WI38 (cell line): ENCODE data around the gene HMCN2.

Source experiments
- H3K4me3 ChIP-seq: 2 replicates; pipeline ENCODE4 v1.5.1; 2011; ENCODE audit warnings: low read depth, mild to moderate bottlenecking, control low read depth, low read length
- CTCF ChIP-seq: IDR thresholded peaks from 2 replicates; pipeline ENCODE4 v1.5.1; 2012; ENCODE audit warnings: low read depth, mild to moderate bottlenecking, control low read depth, low read length

HMCN2 gene

DNA sequence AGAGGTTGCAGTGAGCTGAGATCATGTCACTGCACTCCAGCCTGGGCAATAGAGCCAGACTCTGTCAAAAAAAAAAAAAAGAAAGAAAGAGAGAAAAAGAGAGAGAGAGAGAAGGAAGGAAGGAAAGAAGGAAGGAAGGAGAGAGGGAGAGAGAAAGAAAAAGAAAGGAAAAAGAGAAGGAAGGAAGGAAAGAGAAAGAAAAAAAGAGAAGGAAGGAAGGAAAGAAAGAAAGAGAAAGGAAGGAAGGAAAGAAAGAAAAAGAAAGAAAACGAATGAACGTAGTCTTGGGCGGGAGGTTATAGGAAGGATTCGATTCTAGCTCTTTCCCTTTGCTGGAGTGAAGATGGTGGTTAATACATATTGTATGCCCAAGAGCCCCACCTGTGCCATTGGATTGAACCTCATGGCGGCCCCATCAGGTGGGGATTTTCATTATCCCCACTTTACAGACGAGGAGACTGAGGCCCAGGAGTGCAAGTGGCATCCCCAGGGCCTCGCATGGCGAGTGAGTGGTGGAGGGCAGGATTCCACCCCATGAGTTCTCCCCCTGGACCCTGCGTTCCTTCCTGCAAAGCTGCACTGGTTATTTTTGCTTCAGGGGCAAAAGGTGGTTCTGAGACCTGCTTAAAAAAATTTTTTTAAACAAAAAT is 98.3 kb downstream of the HMCN2 start:
- no peak for TF ChIP-seq CTCF

GRCh38 chr9:130364619-130365322 is 99.2 kb downstream of the HMCN2 start:
- H3K4me3 ChIP-seq = no peak overlapping the region
- TF ChIP-seq CTCF = no peak

More for the DNA sequence above, 98.3 kb downstream of the HMCN2 start:
- H3K4me3 ChIP-seq = no peak overlapping the region

DNA sequence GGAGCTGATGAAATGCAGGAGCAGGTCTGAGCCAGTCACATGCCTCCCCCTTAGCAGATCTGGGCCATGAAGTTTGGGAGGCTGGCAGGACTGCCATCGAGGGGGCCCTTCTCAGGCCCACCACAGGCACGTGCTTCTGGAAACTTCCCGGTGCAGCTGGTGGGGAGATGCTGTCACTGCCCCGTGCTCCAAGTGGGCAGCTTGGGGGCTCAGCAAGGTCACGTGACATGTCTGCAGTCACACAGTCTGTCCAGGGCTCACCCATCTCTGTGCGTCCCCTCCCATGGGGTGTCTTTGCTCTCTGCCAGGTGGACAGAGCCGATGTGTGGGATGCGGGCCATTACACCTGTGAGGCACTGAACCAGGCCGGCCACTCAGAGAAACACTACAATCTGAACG is 99.8 kb downstream of the HMCN2 start:
- no peak for TF ChIP-seq CTCF
- no peak overlapping the region for H3K4me3 ChIP-seq

GRCh38 chr9:130366072-130366471 is 100.5 kb downstream of the HMCN2 start:
- no peak overlapping the region for H3K4me3 ChIP-seq
- no peak for TF ChIP-seq CTCF

DNA sequence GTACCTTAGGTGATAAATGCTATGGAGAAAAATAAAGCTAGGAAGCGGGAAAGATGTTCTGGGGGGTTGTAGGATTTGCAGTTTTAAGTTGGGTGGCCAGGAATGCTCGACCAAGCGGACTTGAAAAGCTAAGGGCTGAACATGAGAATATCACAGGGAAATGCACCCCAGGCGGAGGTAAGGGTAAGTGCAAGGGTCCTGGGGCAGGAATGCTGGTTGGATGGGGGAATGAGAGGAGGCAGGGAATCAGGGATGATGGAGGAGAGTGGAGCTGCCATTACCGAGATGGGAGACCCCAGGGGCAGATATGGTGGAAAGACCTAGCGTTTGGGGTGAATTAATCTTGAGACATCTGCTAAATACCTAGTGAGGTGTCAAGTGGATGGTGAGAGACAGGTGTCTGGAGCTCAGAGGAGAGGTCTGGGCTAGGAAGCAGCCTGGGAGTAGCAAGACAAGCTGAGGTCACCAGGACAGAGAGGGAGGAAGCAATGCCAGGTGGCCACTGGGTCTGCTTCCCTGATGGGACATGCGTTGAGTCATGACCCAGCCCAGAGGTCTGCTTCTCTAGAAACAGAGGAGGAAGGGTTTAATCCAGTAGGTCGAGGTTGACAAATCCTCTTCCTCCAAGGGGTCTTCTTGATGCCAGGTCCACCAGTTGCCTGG is 101.5 kb downstream of the HMCN2 start:
- H3K4me3 ChIP-seq = no peak overlapping the region
- TF ChIP-seq CTCF = no peak

GRCh38 chr9:130368631-130369103 is 103.1 kb downstream of the HMCN2 start:
- no peak overlapping the region for H3K4me3 ChIP-seq
- no peak for TF ChIP-seq CTCF

DNA sequence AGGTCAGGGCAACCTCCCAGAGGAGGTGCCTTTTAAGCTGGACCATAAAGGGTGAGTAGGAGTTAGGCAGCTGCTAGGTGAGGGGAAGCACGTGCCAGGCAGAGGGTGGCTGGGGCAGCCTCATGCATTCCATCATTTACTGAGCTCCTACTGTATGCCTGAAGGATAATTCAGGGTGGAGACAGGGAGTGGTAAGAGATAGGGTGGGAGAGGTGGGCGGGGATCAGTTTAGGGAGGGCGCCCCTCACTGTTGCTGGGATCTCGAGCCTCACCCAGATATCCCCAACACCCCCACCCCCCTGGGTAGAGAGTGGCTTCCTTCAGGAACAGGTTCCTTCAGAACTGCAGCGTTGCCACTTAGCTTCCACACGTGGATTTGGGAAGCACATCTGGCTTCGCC is 104.7 kb downstream of the HMCN2 start:
- no peak for TF ChIP-seq CTCF

More for the DNA sequence above, 104.7 kb downstream of the HMCN2 start:
- H3K4me3 ChIP-seq = no peak overlapping the region
